PC-9 (cell line): ENCODE measurements around the gene CACNA1G. TPM values are rescaled to one million over a fixed set of nuclear protein-coding genes. Genes with fewer than 3 reads are reported as not detected.

ENCODE experiments used
- BruUV-seq: library from RNA; stranded (reverse); fragments of 400-500 nt; replicated peaks from 2 replicates; lab custom pipeline; 2021; lab: Mats Ljungman, UMichigan
- CTCF ChIA-PET: fragments of 300-600 bp; sonication (Branson Sonifier 250); formaldehyde crosslinking; loops from one replicate; lab custom pipeline; 2022; ENCODE audit warnings: antibody characterized with exemption; lab: Charles Lee
- POLR2A ChIA-PET: fragments of 300-600 bp; sonication (Branson Sonifier 250); formaldehyde crosslinking; loops from one replicate; lab custom pipeline; 2022; ENCODE audit warnings: antibody characterized with exemption; ENCODE audit not compliant: unreplicated experiment; lab: Charles Lee
- DNase-seq, 2 experiments: peaks; one replicate each; pipeline versions ENCODE4 v3.0.0 to v3.0.0-alpha.2; 2015 to 2022; ENCODE audit warnings: mixed read lengths in 1 of 2
- H2AFZ ChIP-seq: fragments of 200-600 bp; sonication (generic); 2 replicates; pipeline ENCODE4 v1.8.1; 2017; ENCODE audit warnings: antibody characterized with exemption
- H3F3A ChIP-seq: fragments of 200-600 bp; sonication (generic); 2 replicates; pipeline ENCODE4 v1.8.1; 2017; ENCODE audit warnings: antibody characterized with exemption, mild to moderate bottlenecking, low read depth; ENCODE audit not compliant: insufficient read depth
- H3K27ac ChIP-seq: fragments of 200-600 bp; sonication (generic); 2 replicates; pipeline ENCODE4 v1.6.1; 2016; ENCODE audit warnings: mixed run types
- H3K27me3 ChIP-seq: fragments of 200-600 bp; sonication (generic); 2 replicates; pipeline ENCODE4 v1.6.1; 2016; ENCODE audit warnings: low read depth, mixed run types; ENCODE audit not compliant: insufficient read depth
- H3K36me3 ChIP-seq: fragments of 200-600 bp; sonication (generic); 2 replicates; pipeline ENCODE4 v1.6.1; 2016; ENCODE audit warnings: low read depth, mixed run types
- H3K4me1 ChIP-seq: fragments of 200-600 bp; sonication (generic); replicated peaks from 2 replicates; pipeline ENCODE4 v1.6.1; 2016; ENCODE audit warnings: mixed run types; ENCODE audit not compliant: insufficient read depth
- H3K4me2 ChIP-seq: fragments of 200-600 bp; sonication (generic); 2 replicates; pipeline ENCODE4 v1.6.1; 2017; ENCODE audit warnings: mixed run types
- H3K4me3 ChIP-seq: fragments of 200-600 bp; sonication (generic); 2 replicates; pipeline ENCODE4 v1.6.1; 2016; ENCODE audit warnings: mixed run types
- H3K79me2 ChIP-seq: fragments of 200-600 bp; sonication (generic); 2 replicates; pipeline ENCODE4 v1.6.1; 2017; ENCODE audit warnings: low read depth, mixed run types
- H3K9me2 ChIP-seq: fragments of 200-600 bp; sonication (generic); 2 replicates; pipeline ENCODE4 v1.8.1; 2017; ENCODE audit warnings: mild to moderate bottlenecking; ENCODE audit not compliant: insufficient read depth
- H3K9me3 ChIP-seq: fragments of 200-600 bp; sonication (generic); 2 replicates; pipeline ENCODE4 v1.8.1; 2016; ENCODE audit warnings: low read depth; ENCODE audit not compliant: insufficient read depth
- H4K20me1 ChIP-seq: fragments of 200-600 bp; sonication (generic); 2 replicates; pipeline ENCODE4 v1.8.1; 2017; ENCODE audit not compliant: insufficient read depth
- CTCF ChIP-seq: fragments of 200-600 bp; sonication (generic); conservative IDR thresholded peaks from 2 replicates; pipeline ENCODE4 v1.6.1; 2017; ENCODE audit warnings: mixed run types, antibody characterized with exemption, mild to moderate bottlenecking, moderate library complexity
- EZH2 ChIP-seq: fragments of 200-600 bp; sonication (generic); IDR thresholded peaks from 2 replicates; pipeline ENCODE4 v1.8.0; 2017; ENCODE audit warnings: antibody characterized with exemption, low read depth
- intact Hi-C: fragments of 100-400 bp; cut with micrococcal nuclease; formaldehyde crosslinking; loops from one replicate; pipeline ENCODE4 v1.10.0; 2022; ENCODE audit not compliant: unreplicated experiment
- total RNA-seq: library from RNA; stranded (reverse); gene quantifications from 2 replicates; pipeline ENCODE4 v1.2.3, GENCODE V29; 2021

Gene CACNA1G
- total RNA-seq, 1 experiment from 2014 or later: 0.46 TPM

GRCh38 chr17:50668025-50668837, 107.7 kb downstream of the CACNA1G start:
- Histone ChIP-seq H3F3A (peaks cover 95% of the 10 kb centered on the region), H3K4me3 (no peak overlapping the region), H3K79me2 (peaks cover 6% of the 10 kb centered on the region; the same call in 1 of the 2 replicates), H2AFZ (no peak overlapping the region), H3K4me1 (peaks cover 65% of the 10 kb centered on the region), H3K9me3 (no peaks in the 10 kb centered on the region), H3K27me3 (no peaks in the 10 kb centered on the region), H3K4me2 (peak overlapping the region; percentile 51), H3K9me2 (no peaks in the 10 kb centered on the region), H4K20me1 (no peaks in the 10 kb centered on the region), H3K36me3 (peaks cover 49% of the 10 kb centered on the region), H3K27ac (peak overlapping the region; percentile 77)
- BruUV-seq: TSS peak; percentile 82
- CTCF ChIA-PET: interaction anchor here (0.6 kb wide), 1 partner anchor 150 kb away, joined by 3 read pairs; no protein-coding TSS in a partner anchor
- POLR2A ChIA-PET: no interaction called here
- TF ChIP-seq EZH2: no peak
- no peak for TF ChIP-seq CTCF
- intact Hi-C loops: no loop called here
- DNase-seq: peak in 1 of 2 experiments; percentile 25

- peaks cover 93% of the 10 kb centered on the region for H3F3A ChIP-seq
- no peaks in the 10 kb centered on the region; the same call in 1 of the 2 replicates for H3K79me2 ChIP-seq
- H3K4me1 ChIP-seq: peaks cover 58% of the 10 kb centered on the region
- H3K36me3 ChIP-seq: peaks cover 54% of the 10 kb centered on the region
- intact Hi-C loops: no loop called here
- TF ChIP-seq CTCF (no peak), EZH2 (no peak)
- H3K27me3 ChIP-seq: no peaks in the 10 kb centered on the region
- H3K9me2 ChIP-seq: no peaks in the 10 kb centered on the region
- no TSS peak for BruUV-seq
- CTCF ChIA-PET: interaction anchor here (0.6 kb wide), 1 partner anchor 149 kb away, joined by 3 read pairs; no protein-coding TSS in a partner anchor
- peak overlapping the region; percentile 51 for H3K4me2 ChIP-seq
- H4K20me1 ChIP-seq: no peaks in the 10 kb centered on the region
- POLR2A ChIA-PET: no interaction called here
- peak overlapping the region; percentile 77 for H3K27ac ChIP-seq
- H3K4me3 ChIP-seq: no peak overlapping the region
- DNase-seq: no peak
- no peaks in the 10 kb centered on the region for H3K9me3 ChIP-seq
- H2AFZ ChIP-seq: no peak overlapping the region
These were observed 108.5 kb downstream of the CACNA1G start for GRCh38 chr17:50668838-50669581.

GRCh38 chr17:50672071-50672470, 111.6 kb downstream of the CACNA1G start:
- Histone ChIP-seq H4K20me1 (no peaks in the 10 kb centered on the region), H3F3A (peaks cover 81% of the 10 kb centered on the region), H3K4me2 (no peak overlapping the region), H3K9me3 (no peaks in the 10 kb centered on the region), H3K4me1 (peaks cover 50% of the 10 kb centered on the region), H3K27me3 (no peaks in the 10 kb centered on the region), H3K9me2 (no peaks in the 10 kb centered on the region), H3K36me3 (peaks cover 64% of the 10 kb centered on the region), H2AFZ (no peak overlapping the region), H3K79me2 (no peaks in the 10 kb centered on the region), H3K4me3 (no peak overlapping the region), H3K27ac (no peak overlapping the region)
- CTCF ChIA-PET: interaction anchor here (1.0 kb wide), 1 partner anchor 35 kb away, joined by 3 read pairs; no protein-coding TSS in a partner anchor
- no peak for DNase-seq
- TF ChIP-seq CTCF (no peak), EZH2 (no peak)
- POLR2A ChIA-PET: no interaction called here
- BruUV-seq: no TSS peak
- intact Hi-C loops: no loop called here
